Activated naive CD8-positive, alpha-beta T cell treated with anti-CD3 and anti-CD28 coated beads for 36 hours (primary cell): ENCODE results near the gene CDKL2. TPM values are rescaled to one million over a fixed set of nuclear protein-coding genes. Genes with fewer than 3 reads are reported as not detected.
"Not testable (repeated sequence)": the region's sequence is repeated elsewhere in the genome, so short reads cannot be mapped to it uniquely, and the experiment has no call there.

Source experiments
- DNase-seq: peaks from one replicate; pipeline ENCODE4 v3.0.0; 2021
- H3K27ac Mint-ChIP-seq: one replicate; pipeline ENCODE4 v1.8.0; 2022; ENCODE audit warnings: mild to moderate bottlenecking, moderate library complexity, mixed read lengths
- H3K27me3 Mint-ChIP-seq: one replicate; pipeline ENCODE4 v1.8.0; 2022; ENCODE audit warnings: mild to moderate bottlenecking, mixed read lengths
- H3K36me3 Mint-ChIP-seq: one replicate; pipeline ENCODE4 v1.8.0; 2021; ENCODE audit warnings: mild to moderate bottlenecking, mixed read lengths
- H3K4me1 Mint-ChIP-seq: one replicate; pipeline ENCODE4 v1.8.0; 2021; ENCODE audit warnings: mixed read lengths
- H3K4me3 Mint-ChIP-seq: one replicate; pipeline ENCODE4 v1.8.0; 2022; ENCODE audit warnings: mild to moderate bottlenecking, moderate library complexity, mixed read lengths
- H3K9me3 Mint-ChIP-seq: one replicate; pipeline ENCODE4 v1.8.0; 2022; ENCODE audit warnings: mixed read lengths
- total RNA-seq, 2 experiments: library from RNA; stranded (reverse); gene quantifications; one replicate each; pipeline ENCODE4 v1.2.3, GENCODE V29; 2021

The CDKL2 gene
- total RNA-seq, 2 experiments from 2014 or later: 0.60 to 0.84 TPM

DNA sequence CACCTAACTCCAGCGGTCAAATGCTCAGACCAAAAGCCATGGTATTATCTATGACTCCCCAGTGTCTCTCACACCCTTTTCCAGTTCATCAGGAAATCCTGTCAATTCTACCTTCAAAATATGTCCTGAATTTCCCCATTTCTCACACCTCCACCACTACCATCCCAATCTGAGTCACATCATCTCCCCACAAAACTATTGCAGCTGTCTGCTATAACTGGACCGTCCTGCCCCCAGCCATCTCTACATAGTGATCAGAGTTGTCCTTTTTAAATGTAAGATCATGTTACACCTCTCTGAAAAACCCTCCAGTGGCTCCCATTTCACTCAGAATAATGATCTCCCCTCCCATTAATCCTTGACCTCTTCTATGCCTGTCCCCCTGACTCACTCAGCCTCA is 81.3 kb downstream of the CDKL2 start:
- no peaks in the 10 kb centered on the region for H3K9me3 Mint-ChIP-seq
- no peak for DNase-seq
- H3K36me3 Mint-ChIP-seq: no peaks in the 10 kb centered on the region
- no peaks in the 10 kb centered on the region for H3K4me1 Mint-ChIP-seq
- no peak overlapping the region for H3K27ac Mint-ChIP-seq
- H3K27me3 Mint-ChIP-seq: no peaks in the 10 kb centered on the region
- H3K4me3 Mint-ChIP-seq: no peak overlapping the region

DNA sequence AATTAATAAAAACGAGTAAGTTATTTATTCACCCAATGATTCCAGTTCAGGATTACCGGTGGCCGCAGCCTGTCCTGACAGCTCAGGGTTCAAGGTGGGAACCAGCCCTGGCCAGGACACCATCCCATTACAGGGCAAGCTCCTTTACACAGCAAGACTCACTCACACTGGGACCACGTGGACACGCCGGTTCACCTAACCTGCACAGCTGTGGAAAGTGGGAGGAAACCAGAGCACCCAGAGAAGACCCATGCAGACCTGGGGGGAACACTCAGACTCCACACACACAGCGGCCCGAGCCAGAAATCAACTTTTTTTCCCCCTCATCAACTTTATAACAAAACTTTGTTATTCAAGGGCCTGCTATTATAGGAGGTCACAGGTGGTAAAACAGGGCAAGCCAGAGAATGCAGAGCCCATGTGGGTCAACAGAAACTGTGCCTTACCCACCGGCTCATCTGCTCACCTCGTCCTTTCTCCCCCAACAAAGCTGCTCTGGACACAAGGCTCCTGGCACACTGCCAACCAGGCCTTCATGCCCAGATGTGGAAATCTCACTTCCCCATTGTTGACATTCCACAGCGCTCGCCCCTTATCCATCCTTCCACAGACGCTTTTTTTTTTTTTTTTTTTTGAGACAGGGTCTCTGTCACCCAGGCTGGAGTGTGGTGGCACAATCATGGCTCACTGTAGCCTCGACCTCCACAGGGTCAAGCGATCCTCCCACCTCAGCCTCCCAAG is 82.5 kb downstream of the CDKL2 start:
- no peaks in the 10 kb centered on the region for H3K4me1 Mint-ChIP-seq
- H3K4me3 Mint-ChIP-seq: no peak overlapping the region
- H3K27ac Mint-ChIP-seq: no peak overlapping the region
- H3K36me3 Mint-ChIP-seq: no peaks in the 10 kb centered on the region
- H3K9me3 Mint-ChIP-seq: no peaks in the 10 kb centered on the region
- no peaks in the 10 kb centered on the region for H3K27me3 Mint-ChIP-seq
- no peak for DNase-seq

DNA sequence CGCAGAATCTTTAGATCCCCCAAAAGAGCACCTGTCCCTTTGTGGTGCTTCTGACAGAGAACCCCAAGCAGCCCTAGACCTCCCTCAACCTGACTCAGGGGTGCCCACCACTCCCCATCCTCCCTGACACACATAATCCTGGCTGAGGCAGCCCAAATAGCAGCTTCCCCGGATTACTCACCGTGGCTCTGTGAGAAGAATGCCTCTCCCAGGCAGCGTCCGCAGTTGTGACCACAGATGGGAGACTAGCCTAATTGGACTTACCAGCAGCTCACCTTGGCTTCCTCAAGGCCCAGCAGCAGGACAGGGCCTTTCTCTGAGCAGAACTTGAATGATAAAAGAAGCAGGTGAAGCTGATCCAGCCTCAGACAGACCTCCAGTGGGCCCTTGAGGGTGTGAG is 84.8 kb downstream of the CDKL2 start:
- Mint-ChIP-seq H3K27me3 (no peaks in the 10 kb centered on the region), H3K4me1 (no peaks in the 10 kb centered on the region), H3K9me3 (no peaks in the 10 kb centered on the region), H3K4me3 (no peak overlapping the region), H3K36me3 (no peaks in the 10 kb centered on the region), H3K27ac (no peak overlapping the region)
- no peak for DNase-seq

DNA sequence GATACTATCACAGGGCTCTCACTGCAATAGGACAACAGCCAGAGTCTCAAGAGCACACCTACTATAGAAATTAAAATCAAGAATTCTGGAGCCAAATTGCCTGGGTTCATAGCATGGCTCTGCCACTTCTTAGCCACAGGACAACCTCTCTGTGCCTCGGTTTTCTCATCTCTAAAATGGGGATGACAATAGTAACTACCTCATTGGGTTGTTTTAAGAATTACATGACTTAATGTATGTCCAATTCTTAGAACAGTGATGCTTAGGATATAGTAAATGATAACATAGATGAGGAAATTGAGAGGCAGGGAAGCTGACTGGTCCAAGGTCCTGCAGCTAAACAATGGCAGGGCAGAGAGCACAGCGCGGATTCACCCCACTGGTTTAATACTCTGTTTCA is 85.5 kb downstream of the CDKL2 start:
- Mint-ChIP-seq H3K27ac (no peak overlapping the region), H3K4me3 (no peak overlapping the region), H3K36me3 (peaks cover 4% of the 10 kb centered on the region), H3K27me3 (no peaks in the 10 kb centered on the region), H3K4me1 (no peaks in the 10 kb centered on the region), H3K9me3 (no peaks in the 10 kb centered on the region)
- DNase-seq: no peak

GRCh38 chr4:75544220-75544619 is 86.1 kb downstream of the CDKL2 start:
- H3K4me1 Mint-ChIP-seq, H3K27ac Mint-ChIP-seq, H3K36me3 Mint-ChIP-seq, H3K27me3 Mint-ChIP-seq, DNase-seq, H3K9me3 Mint-ChIP-seq, H3K4me3 Mint-ChIP-seq: not testable (repeated sequence)

- no peak for DNase-seq
- Mint-ChIP-seq H3K27me3 (no peaks in the 10 kb centered on the region), H3K4me3 (no peak overlapping the region), H3K27ac (no peak overlapping the region), H3K4me1 (no peaks in the 10 kb centered on the region), H3K9me3 (no peaks in the 10 kb centered on the region), H3K36me3 (peaks cover 4% of the 10 kb centered on the region)
Observed at GRCh38 chr4:75542824-75543223, 87.5 kb downstream of the CDKL2 start.

DNA sequence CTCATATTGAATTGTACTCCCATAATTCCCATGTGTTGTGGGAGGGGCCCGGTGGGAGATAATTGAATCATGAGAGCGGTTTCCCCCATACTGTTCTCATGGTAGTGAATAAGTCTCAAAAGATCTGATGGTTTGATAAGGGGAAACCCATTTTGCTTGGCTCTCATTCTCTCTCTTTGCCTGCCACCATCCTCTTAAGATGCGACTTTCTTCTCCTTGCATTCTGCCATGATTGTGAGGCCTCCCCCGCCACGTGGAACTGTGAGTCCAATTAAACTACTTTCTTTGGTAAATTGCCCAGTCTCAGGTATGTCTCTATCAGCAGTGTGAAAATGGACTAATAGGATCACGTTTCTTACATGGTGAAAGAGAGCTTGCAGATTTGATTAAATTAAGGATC is 93.0 kb downstream of the CDKL2 start:
- H3K4me1 Mint-ChIP-seq, H3K27me3 Mint-ChIP-seq, H3K4me3 Mint-ChIP-seq, H3K27ac Mint-ChIP-seq, DNase-seq: not testable (repeated sequence)
- Mint-ChIP-seq H3K36me3 (peaks cover 26% of the 10 kb centered on the region), H3K9me3 (peaks cover 10% of the 10 kb centered on the region)

DNA sequence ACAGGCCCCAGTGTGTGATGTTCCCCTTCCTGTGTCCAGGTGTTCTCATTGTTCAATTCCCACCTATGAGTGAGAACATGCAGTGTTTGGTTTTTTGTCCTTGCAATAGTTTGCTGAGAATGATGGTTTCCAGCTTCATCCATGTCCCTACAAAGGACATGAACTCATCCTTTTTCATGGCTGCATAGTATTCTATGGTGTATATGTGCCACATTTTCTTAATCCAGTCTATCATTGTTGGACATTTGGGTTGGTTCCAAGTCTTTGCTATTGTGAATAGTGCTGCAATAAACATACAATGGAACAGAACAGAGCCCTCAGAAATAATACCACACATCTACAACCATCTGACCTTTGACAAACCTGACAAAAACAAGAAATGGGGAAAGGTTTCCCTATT is 96.4 kb downstream of the CDKL2 start:
- Mint-ChIP-seq H3K9me3 (peaks cover 20% of the 10 kb centered on the region), H3K36me3 (peaks cover 52% of the 10 kb centered on the region)
- H3K4me3 Mint-ChIP-seq, DNase-seq, H3K27ac Mint-ChIP-seq, H3K27me3 Mint-ChIP-seq, H3K4me1 Mint-ChIP-seq: not testable (repeated sequence)

DNA sequence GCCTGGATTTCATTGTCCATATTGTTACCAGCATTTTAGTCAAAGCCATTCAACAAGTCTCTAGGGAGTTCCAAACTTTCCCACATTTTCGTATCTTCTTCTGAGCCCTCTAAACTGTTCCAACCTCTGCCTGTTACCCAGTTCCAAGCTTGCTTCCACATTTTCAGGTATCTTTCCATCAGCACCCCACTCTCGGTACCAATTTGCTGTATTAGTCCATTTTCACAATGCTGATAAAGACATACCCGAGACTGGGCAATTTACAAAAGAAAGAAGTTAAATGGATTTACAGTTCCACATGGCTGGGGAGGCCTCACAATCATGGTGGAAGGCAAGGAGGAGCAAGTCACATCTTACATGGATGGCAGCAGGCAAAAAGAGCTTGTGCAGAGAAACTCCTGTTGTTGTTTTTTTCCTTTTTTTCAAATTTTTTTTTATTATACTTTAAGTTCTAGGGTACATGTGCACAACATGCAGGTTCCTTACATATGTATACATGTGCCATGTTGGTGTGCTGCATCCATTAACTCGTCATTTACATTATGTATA is 96.9 kb downstream of the CDKL2 start:
- H3K4me3 Mint-ChIP-seq, DNase-seq, H3K27me3 Mint-ChIP-seq, H3K27ac Mint-ChIP-seq, H3K4me1 Mint-ChIP-seq: not testable (repeated sequence)
- peaks cover 20% of the 10 kb centered on the region for H3K9me3 Mint-ChIP-seq
- H3K36me3 Mint-ChIP-seq: peaks cover 52% of the 10 kb centered on the region

DNA sequence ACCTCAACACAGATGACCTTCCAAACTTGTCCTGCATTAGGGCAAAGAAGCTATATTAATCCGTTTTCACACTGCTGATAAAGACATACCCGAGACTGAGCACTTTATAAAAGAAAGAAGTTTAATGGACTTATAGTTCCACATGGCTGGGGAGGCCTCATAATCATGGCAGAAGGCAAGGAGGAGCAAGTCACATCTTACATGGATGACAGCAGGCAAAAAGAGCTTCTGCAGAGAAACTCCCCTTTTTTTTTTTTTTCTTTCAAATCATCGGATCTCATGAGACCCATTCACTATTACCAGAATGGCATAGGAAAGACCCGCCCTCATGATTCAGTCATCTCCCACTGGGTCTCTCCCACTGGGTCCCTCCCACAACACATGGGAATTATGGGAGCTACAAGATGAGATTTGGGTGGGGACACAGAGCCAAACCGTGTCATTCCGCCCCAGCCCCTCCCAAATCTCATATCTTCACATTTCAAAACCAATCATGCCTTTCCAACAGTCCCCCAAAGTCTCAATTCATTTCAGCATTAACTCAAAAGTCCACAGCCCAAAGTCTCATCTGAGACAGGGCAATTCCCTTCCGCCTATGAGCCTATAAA is 98.7 kb downstream of the CDKL2 start:
- H3K27ac Mint-ChIP-seq, H3K4me3 Mint-ChIP-seq, DNase-seq, H3K4me1 Mint-ChIP-seq, H3K27me3 Mint-ChIP-seq: not testable (repeated sequence)
- Mint-ChIP-seq H3K36me3 (peaks cover 58% of the 10 kb centered on the region), H3K9me3 (peaks cover 20% of the 10 kb centered on the region)

DNA sequence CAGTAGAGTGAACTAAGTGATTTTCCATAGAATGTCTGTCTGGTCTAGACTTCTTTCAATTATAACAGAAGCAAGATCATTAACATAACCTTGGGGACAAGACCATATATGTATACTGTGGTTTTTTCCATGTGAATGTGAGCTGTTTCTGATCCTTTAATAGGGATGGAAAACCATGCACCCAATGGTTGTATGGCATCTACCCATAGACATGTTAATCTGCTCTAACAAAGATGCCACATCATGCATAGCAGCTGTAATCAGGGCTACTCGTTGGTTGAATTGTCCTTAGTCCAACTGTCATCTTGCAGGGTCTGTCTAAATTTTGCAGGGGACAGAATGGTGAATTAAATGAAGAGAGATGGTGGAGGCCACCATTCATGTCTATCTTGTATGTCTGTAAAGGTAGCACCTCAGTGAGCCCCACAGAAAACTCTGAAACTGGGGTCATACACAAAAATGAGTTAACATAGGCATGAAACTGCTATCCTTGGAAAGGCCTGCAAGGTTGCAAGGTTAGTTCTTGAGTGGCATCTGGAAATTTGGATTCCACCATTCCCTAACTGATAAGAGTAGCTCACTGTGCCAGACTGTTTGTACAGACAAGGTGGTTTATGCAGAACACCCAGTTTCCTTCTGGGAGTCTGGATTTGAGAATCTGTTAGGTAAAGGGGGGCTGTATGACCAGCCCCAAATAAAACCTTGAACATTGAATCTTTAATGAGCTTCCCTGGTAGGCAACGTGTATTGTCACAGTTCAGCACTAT is 99.6 kb downstream of the CDKL2 start:
- H3K27ac Mint-ChIP-seq: no peak overlapping the region
- H3K36me3 Mint-ChIP-seq: peaks cover 62% of the 10 kb centered on the region
- no peak for DNase-seq
- no peak overlapping the region for H3K4me3 Mint-ChIP-seq
- H3K4me1 Mint-ChIP-seq: peaks cover 3% of the 10 kb centered on the region
- peaks cover 20% of the 10 kb centered on the region for H3K9me3 Mint-ChIP-seq
- no peaks in the 10 kb centered on the region for H3K27me3 Mint-ChIP-seq

Other genes starting within 250 kb of the CDKL2 start
- 10 to 100 TPM; 29.9 to 32.4 TPM for gene RCHY1, start 116.1 kb downstream of the CDKL2 start, total RNA-seq
- gene THAP6, start 116.1 kb downstream of the CDKL2 start, total RNA-seq: 10 to 100 TPM; 16.2 to 21.1 TPM
- gene ODAPH, start 74.5 kb downstream of the CDKL2 start, total RNA-seq: not detected
- gene G3BP2, start 42.9 kb upstream of the CDKL2 start, total RNA-seq: 100 to 1,000 TPM; 249 to 251 TPM
- gene USO1, start 94.0 kb upstream of the CDKL2 start, total RNA-seq: 10 to 100 TPM; 43.7 to 45.7 TPM